HCT116 (cell line): Measurements from ENCODE around the gene CHKA.

Experiments used
- ATF3 ChIP-seq: IDR thresholded peaks from 2 replicates; pipeline ENCODE4 v1.6.1; 2012
- CTCF ChIP-seq, 3 experiments: fragments of 200-600 bp in 1 of 3; sonication (generic) in 1 of 3; IDR thresholded peaks in 2 of 3; conservative IDR thresholded peaks in 1 of 3; 2 replicates each; pipeline ENCODE4 v1.5.1; 2012 to 2017; ENCODE audit warnings: low read depth in 2 of 3, low read length in 2 of 3, antibody characterized with exemption in 1 of 3, borderline replicate concordance in 1 of 3, control low read depth in 1 of 3, mild to moderate bottlenecking in 1 of 3, mixed read lengths in 1 of 3, mixed run types in 1 of 3, moderate library complexity in 1 of 3; ENCODE audit not compliant: insufficient read depth in 1 of 3
- EZH2 ChIP-seq: fragments of 200-600 bp; sonication (generic); IDR thresholded peaks from 2 replicates; pipeline ENCODE4 v1.6.1; 2017; ENCODE audit warnings: antibody characterized with exemption, mixed run types
- EZH2phosphoT487 ChIP-seq: fragments of 200-600 bp; IDR thresholded peaks from 2 replicates; pipeline ENCODE4 v1.6.1; 2018; ENCODE audit warnings: antibody characterized with exemption, borderline replicate concordance
- POLR2A ChIP-seq: IDR thresholded peaks from 2 replicates; pipeline ENCODE4 v1.7.0; 2011; ENCODE audit warnings: borderline replicate concordance; ENCODE audit not compliant: insufficient read depth, insufficient read length; ENCODE audit errors: extremely low read depth
- SP1 ChIP-seq: IDR thresholded peaks from 2 replicates; pipeline ENCODE4 v1.6.1; 2012; ENCODE audit warnings: low read depth
- TCF7L2 ChIP-seq: IDR thresholded peaks from 2 replicates; pipeline ENCODE4 v1.7.0; 2011; ENCODE audit warnings: borderline replicate concordance, inconsistent platforms; ENCODE audit not compliant: insufficient read depth, insufficient read length; ENCODE audit errors: extremely low read depth
- YY1 ChIP-seq: IDR thresholded peaks from 2 replicates; pipeline ENCODE4 v1.6.1; 2011; ENCODE audit warnings: low read length, low read depth, moderate library complexity, mild to moderate bottlenecking; ENCODE audit not compliant: insufficient replicate concordance; ENCODE audit errors: extremely low read depth
- ZBTB33 ChIP-seq: IDR thresholded peaks from 2 replicates; pipeline ENCODE4 v1.6.1; 2011; ENCODE audit warnings: mild to moderate bottlenecking, low read length, moderate library complexity; ENCODE audit not compliant: insufficient replicate concordance; ENCODE audit errors: extremely low read depth
- ZFX ChIP-seq: fragments of 450-650 bp; IDR thresholded peaks from 2 replicates; pipeline ENCODE4 v1.6.1; 2017

GRCh38 chr11:68074584-68075352 lies 46.4 kb downstream of the CHKA start:
- no peak for TF ChIP-seq CTCF (IDR thresholded peaks at IDR 0.05 in 2 of 3, conservative IDR thresholded peaks at IDR 0.05 in 1 of 3; ENCODE audit: borderline replicate concordance in 1 of 3, insufficient read depth in 1 of 3, low read depth in 2 of 3, low read length in 2 of 3)
- no peak for TF ChIP-seq ATF3
- TF ChIP-seq ZBTB33 = no peak
- TF ChIP-seq TCF7L2 = no peak
- no peak for TF ChIP-seq EZH2
- no peak for TF ChIP-seq POLR2A
- no peak for TF ChIP-seq SP1
- TF ChIP-seq ZFX = no peak
- no peak for TF ChIP-seq YY1
- no peak for TF ChIP-seq EZH2phosphoT487
